ENCODE data around the gene TMEM42.

GRCh38 chr3:44896440-44896839 is 34.7 kb downstream of the TMEM42 start:
- TF ChIP-seq RB1 (IDR thresholded peaks at IDR 0.05; ENCODE audit: borderline replicate concordance), result no peak
- TF ChIP-seq PAX5 (IDR thresholded peaks at IDR 0.05; ENCODE audit: borderline replicate concordance, low read depth, low read length), result no peak
- no peak for TF ChIP-seq BCL11A (IDR thresholded peaks at IDR 0.05; ENCODE audit: low read depth, low read length)

All from GM12878 (cell line).